A549 (cell line): ENCODE data around the gene OSBPL2. TPM values are rescaled to one million over a fixed set of nuclear protein-coding genes. Genes with fewer than 3 reads are reported as not detected.
A peak's percentile ranks its signal among the peaks of the same experiment; 100 is the strongest.

Source experiments
- ATAC-seq, 2 experiments: fragments of 200-7000 bp in 1 of 2; fragments of >200 bp in 1 of 2; cut with Nextera tagmentation in 1 of 2; cut with Tn5 transposase in 1 of 2; 3 replicates each; pipeline versions ENCODE4 v1.8.0 to v1.9.1; 2018 to 2020; ENCODE audit warnings: mild to moderate bottlenecking in 1 of 2, moderate library complexity in 1 of 2
- CTCF ChIA-PET: fragments of 300-600 bp; sonication (Branson Sonifier 250); formaldehyde crosslinking; extraction: SDS; loops from one replicate; lab custom pipeline; 2021; ENCODE audit warnings: antibody characterized with exemption, inconsistent platforms; lab: Yijun Ruan, JAX
- POLR2A ChIA-PET: fragments of 350-600 bp; formaldehyde crosslinking; extraction: SDS; loops from one replicate; lab custom pipeline; 2021; ENCODE audit warnings: antibody characterized with exemption, inconsistent platforms; lab: Yijun Ruan, JAX
- DNase-seq, 2 experiments: peaks; one replicate each; pipeline versions ENCODE4 v3.0.0 to v3.0.0-alpha.2; 2011 to 2016; ENCODE audit warnings: low read depth in 1 of 2, low spot score in 1 of 2
- FAIRE-seq: peaks from 2 replicates; lab custom pipeline; 2011; peaks lifted over from hg19 to GRCh38; lab: Jason Lieb, UNC
- H3K27ac ChIP-seq, 2 experiments: fragments of >200 bp; sonication (Bioruptor Twin); formaldehyde crosslinking; 3 replicates each; pipeline ENCODE4 v1.5.1; 2016 to 2017
- H3K4me1 ChIP-seq: fragments of >200 bp; sonication (Bioruptor Twin); formaldehyde crosslinking; 3 replicates; pipeline ENCODE4 v1.6.1; 2016
- H3K4me2 ChIP-seq: fragments of >200 bp; sonication (Bioruptor Twin); formaldehyde crosslinking; 3 replicates; pipeline ENCODE4 v1.6.1; 2016
- H3K4me3 ChIP-seq: fragments of >200 bp; sonication (Bioruptor Twin); formaldehyde crosslinking; 3 replicates; pipeline ENCODE4 v1.5.1; 2016
- H3K9me3 ChIP-seq: fragments of >200 bp; sonication (Bioruptor Twin); formaldehyde crosslinking; 3 replicates; pipeline ENCODE4 v1.6.1; 2016
- EHF ChIP-seq: fragments of 250-450 bp; sonication (Bioruptor Pico); IDR thresholded peaks from 2 replicates; pipeline ENCODE4 v1.5.0; 2020; ENCODE audit warnings: mild to moderate bottlenecking
- ELK1 ChIP-seq: fragments of 150-350 bp; IDR thresholded peaks from 2 replicates; pipeline ENCODE4 v1.6.1; 2014; ENCODE audit warnings: low read depth, mild to moderate bottlenecking, low read length
- ESRRA ChIP-seq: fragments of 150-350 bp; IDR thresholded peaks from 2 replicates; pipeline ENCODE4 v1.6.1; 2014; ENCODE audit warnings: mild to moderate bottlenecking, low read length, borderline replicate concordance
- GATA3 ChIP-seq: IDR thresholded peaks from 2 replicates; pipeline ENCODE4 v1.6.1; 2012; ENCODE audit warnings: borderline replicate concordance
- HMGXB4 ChIP-seq: fragments of 250-450 bp; sonication (Bioruptor Pico); IDR thresholded peaks from 2 replicates; pipeline ENCODE4 v1.5.0; 2021; ENCODE audit warnings: mild to moderate bottlenecking, moderate library complexity, borderline replicate concordance
- JUN ChIP-seq, 2 experiments: fragments of >200 bp; sonication (Bioruptor Twin); formaldehyde crosslinking; IDR thresholded peaks; 2 replicates in 1 of 2; 3 replicates in 1 of 2; pipeline ENCODE4 v1.6.1; 2016 to 2017
- KDM5A ChIP-seq: fragments of 200-600 bp; sonication (generic); IDR thresholded peaks from 2 replicates; pipeline ENCODE4 v1.6.1; 2016; ENCODE audit warnings: antibody characterized with exemption, mild to moderate bottlenecking
- NR3C1 ChIP-seq: fragments of >200 bp; sonication (Bioruptor Twin); formaldehyde crosslinking; IDR thresholded peaks from 3 replicates; pipeline ENCODE4 v1.6.1; 2017
- PBX3 ChIP-seq: IDR thresholded peaks from 2 replicates; pipeline ENCODE4 v1.6.1; 2012
- PHF8 ChIP-seq: fragments of 200-600 bp; sonication (generic); IDR thresholded peaks from 2 replicates; pipeline ENCODE4 v1.6.1; 2016; ENCODE audit warnings: low read depth, mild to moderate bottlenecking, antibody characterized with exemption, moderate library complexity, borderline replicate concordance
- POLR2A ChIP-seq: IDR thresholded peaks from 2 replicates; pipeline ENCODE4 v1.6.1; 2012; ENCODE audit warnings: mild to moderate bottlenecking, low read length
- POLR2AphosphoS2 ChIP-seq: conservative IDR thresholded peaks from 2 replicates; pipeline ENCODE4 v1.6.1; 2012; ENCODE audit warnings: low read length, improper control_type of control experiment, inconsistent platforms
- REST ChIP-seq: fragments of 200-600 bp; sonication (generic); IDR thresholded peaks from 2 replicates; pipeline ENCODE4 v1.6.1; 2016; ENCODE audit warnings: antibody characterized with exemption, mild to moderate bottlenecking, moderate library complexity
- TP53 ChIP-seq: fragments of 250-450 bp; sonication (Bioruptor Pico); IDR thresholded peaks from 2 replicates; pipeline ENCODE4 v1.5.0; 2021; ENCODE audit warnings: mild to moderate bottlenecking, moderate library complexity
- ZSCAN20 ChIP-seq: fragments of 250-450 bp; sonication (Bioruptor Pico); IDR thresholded peaks from 2 replicates; pipeline ENCODE4 v1.8.0; 2022; ENCODE audit warnings: mild to moderate bottlenecking, moderate library complexity
- WGBS: methylation state at CpG from one replicate; pipeline ENCODE4 v1.1.6; 2017; ENCODE audit errors: missing lambda C conversion rate; 5-methylcytosine and 5-hydroxymethylcytosine counted together
- polyA plus RNA-seq, 4 experiments: library from polyadenylated mRNA; depleted of rRNA in 3 of 4; stranded (reverse); fragments of >200 nt; fragmentation: RNase III in 1 of 4; extraction: RNeasy Plus Mini Kit Qiagen cat#74134 plus additional on column Dnase treatment in 1 of 4; gene quantifications; 2 replicates in 3 of 4; 3 replicates in 1 of 4; pipeline ENCODE4 v1.2.3, GENCODE V29; 2011 to 2017

The OSBPL2 gene
- polyA plus RNA-seq, 2 of the 4 experiments (the other 2 are of a cell fraction), result 14.6 to 14.8 TPM

- Histone ChIP-seq H3K27ac (peak overlapping the region in 1 of 2 experiments; percentile 97; a peak in 3 of 6 replicates), H3K4me2 (peak overlapping the region; percentile 12; the same call in 1 of the 3 replicates), H3K4me1 (peaks cover 66% of the 10 kb centered on the region), H3K4me3 (no peak overlapping the region), H3K9me3 (no peaks in the 10 kb centered on the region; the same call in 2 of the 3 replicates)
- ATAC-seq (peak in 1 of 2 experiments; percentile 1; a peak in 2 of 6 replicates), DNase-seq (peak in 1 of 2 experiments; percentile 51), FAIRE-seq (no peak)
- 81% methylated on average over 23 of the region's 29 CpGs for WGBS
- ChIA-PET CTCF (interaction anchor here (0.6 to 8.8 kb wide), 11 partner anchors 8 to 101 kb away, joined by 3 to 93 read pairs (median 3); no protein-coding TSS in a partner anchor), POLR2A (no interaction called here)
- TF ChIP-seq EHF (CRISPR knock-in tag) (no peak), HMGXB4 (CRISPR knock-in tag) (no peak), GATA3 (0 out of 2 replicates have a peak, but pooled peaks have one; percentile 5), JUN (IDR thresholded peaks at IDR 0.05) (peak in 1 of 2 experiments; percentile 36; a peak in 1 of 5 replicates), KDM5A (no peak), POLR2AphosphoS2 (peak; percentile 63; the same call in 1 of the 2 replicates), REST (no peak), ESRRA (no peak), PHF8 (no peak), NR3C1 (no peak), ZSCAN20 (CRISPR knock-in tag) (no peak), POLR2A (no peak), PBX3 (peak; percentile 1; the same call in 1 of the 2 replicates)
Measured at GRCh38 chr20:62308102-62308822, 69.9 kb downstream of the OSBPL2 start.

GRCh38 chr20:62309198-62309944 is 71.0 kb downstream of the OSBPL2 start:
- H3K4me3 ChIP-seq, result no peak overlapping the region
- H3K9me3 ChIP-seq, result no peaks in the 10 kb centered on the region; the same call in 2 of the 3 replicates
- no peak for FAIRE-seq
- peaks cover 63% of the 10 kb centered on the region for H3K4me1 ChIP-seq
- ChIA-PET POLR2A (interaction anchor here (1.3 kb wide), 1 partner anchor 11 kb away, joined by 3 read pairs; no protein-coding TSS in a partner anchor), CTCF (interaction anchor here (0.9 to 8.8 kb wide), 8 partner anchors 11 to 100 kb away, joined by 3 to 93 read pairs (median 3); no protein-coding TSS in a partner anchor)
- ATAC-seq, result no peak
- no peak for DNase-seq
- no peak overlapping the region for H3K4me2 ChIP-seq
- H3K27ac ChIP-seq, result peak overlapping the region in 1 of 2 experiments; percentile 60; a peak in 3 of 6 replicates
- 72% methylated on average over 17 of the region's 26 CpGs for WGBS
- TF ChIP-seq ELK1 (no peak), TP53 (CRISPR knock-in tag) (peak; percentile 60; the same call in 1 of the 2 replicates)
